Neural cell (in vitro differentiated cells): ENCODE data around the gene ZBTB2. TPM values are rescaled to one million over a fixed set of nuclear protein-coding genes. Genes with fewer than 3 reads are reported as not detected.

Source experiments
- H2AFZ ChIP-seq: fragments of 200-600, 300-800 bp; sonication (generic), shearing (Covaris generic); 2 replicates; pipeline ENCODE4 v1.6.0; 2014; ENCODE audit warnings: low read depth, mild to moderate bottlenecking, antibody characterized with exemption, low read length, moderate library complexity
- H3F3A ChIP-seq: fragments of 200-600 bp; shearing (Covaris generic); 2 replicates; pipeline ENCODE4 v1.6.1; 2016; ENCODE audit warnings: mild to moderate bottlenecking, moderate library complexity, mixed read lengths, antibody characterized with exemption, low read length; ENCODE audit not compliant: insufficient read depth, poor library complexity, severe bottlenecking
- H3K27ac ChIP-seq: fragments of 200-600, 300-800 bp; sonication (generic), shearing (Covaris generic); 2 replicates; pipeline ENCODE4 v1.5.1; 2014; ENCODE audit warnings: mild to moderate bottlenecking, low read length, moderate library complexity
- H3K27me3 ChIP-seq: fragments of 300-800, 200-600 bp; sonication (generic), shearing (Covaris generic); 2 replicates; pipeline ENCODE4 v1.6.0; 2014; ENCODE audit warnings: mild to moderate bottlenecking, low read depth, low read length, moderate library complexity; ENCODE audit not compliant: insufficient read depth
- H3K36me3 ChIP-seq: fragments of 300-800, 200-600 bp; sonication (generic), shearing (Covaris generic); 2 replicates; pipeline ENCODE4 v1.5.1; 2014; ENCODE audit warnings: mild to moderate bottlenecking, antibody characterized with exemption, low read length, moderate library complexity; ENCODE audit not compliant: insufficient read depth
- H3K4me2 ChIP-seq: fragments of 300-800, 200-600 bp; sonication (generic), shearing (Covaris generic); 2 replicates; pipeline ENCODE4 v1.6.0; 2014; ENCODE audit warnings: mild to moderate bottlenecking, low read length
- H3K4me3 ChIP-seq: fragments of 300-800, 200-600 bp; sonication (generic), shearing (Covaris generic); 2 replicates; pipeline ENCODE4 v1.5.1; 2014; ENCODE audit warnings: mild to moderate bottlenecking, low read length, moderate library complexity
- H3K79me2 ChIP-seq: fragments of 200-600 bp; shearing (Covaris generic); replicated peaks from 2 replicates; pipeline ENCODE4 v1.6.0; 2014; ENCODE audit warnings: mild to moderate bottlenecking, low read length, moderate library complexity; ENCODE audit not compliant: insufficient read depth
- H3K9ac ChIP-seq: fragments of 300-800, 200-600 bp; sonication (generic), shearing (Covaris generic); 2 replicates; pipeline ENCODE4 v1.6.1; 2016; ENCODE audit warnings: mild to moderate bottlenecking, low read length, mixed read lengths
- H3K9me2 ChIP-seq: fragments of 200-600 bp; shearing (Covaris generic); 2 replicates; pipeline ENCODE4 v1.6.1; 2016; ENCODE audit warnings: mild to moderate bottlenecking, low read length, mixed read lengths; ENCODE audit not compliant: insufficient read depth
- H3K9me3 ChIP-seq: fragments of 200-600, 300-800 bp; sonication (generic), shearing (Covaris generic); 2 replicates; pipeline ENCODE4 v1.6.1; 2016; ENCODE audit warnings: mild to moderate bottlenecking, mixed run types, low read length, moderate library complexity, mixed read lengths
- H4K20me1 ChIP-seq: fragments of 200-600 bp; shearing (Covaris generic); 2 replicates; pipeline ENCODE4 v1.6.1; 2016; ENCODE audit warnings: mild to moderate bottlenecking, mixed run types; ENCODE audit not compliant: insufficient read depth
- EP300 ChIP-seq: fragments of 450-650 bp; conservative IDR thresholded peaks from 2 replicates; pipeline ENCODE4 v1.6.1; 2014; ENCODE audit warnings: antibody characterized with exemption, mild to moderate bottlenecking, moderate library complexity; ENCODE audit not compliant: poor library complexity, severe bottlenecking
- EZH2 ChIP-seq: fragments of 200-600, 300-800 bp; shearing (Covaris generic), sonication (generic); IDR thresholded peaks from 2 replicates; pipeline ENCODE4 v1.6.1; 2014; ENCODE audit warnings: antibody characterized with exemption, low read length, borderline replicate concordance, mild to moderate bottlenecking; ENCODE audit not compliant: insufficient read depth, poor library complexity, severe bottlenecking
- MXI1 ChIP-seq: fragments of 450-650 bp; conservative IDR thresholded peaks from 2 replicates; pipeline ENCODE4 v1.6.1; 2014; ENCODE audit warnings: antibody characterized with exemption, mild to moderate bottlenecking; ENCODE audit not compliant: poor library complexity, severe bottlenecking
- POLR2AphosphoS5 ChIP-seq: IDR thresholded peaks from 2 replicates; pipeline ENCODE4 v1.6.1; 2012
- RAD21 ChIP-seq: fragments of 450-650 bp; conservative IDR thresholded peaks from 2 replicates; pipeline ENCODE4 v1.6.1; 2014; ENCODE audit warnings: antibody characterized with exemption, mild to moderate bottlenecking, moderate library complexity
- SMC3 ChIP-seq: fragments of 450-650 bp; conservative IDR thresholded peaks from 2 replicates; pipeline ENCODE4 v1.6.1; 2014; ENCODE audit warnings: antibody characterized with exemption, mild to moderate bottlenecking, moderate library complexity; ENCODE audit not compliant: poor library complexity
- TAF1 ChIP-seq: IDR thresholded peaks from 2 replicates; pipeline ENCODE4 v1.6.1; 2012; ENCODE audit warnings: low read depth
- polyA minus RNA-seq: library from RNA; depleted of rRNA, polyadenylated mRNA; stranded (reverse); fragments of >200 nt; gene quantifications from 2 replicates; pipeline ENCODE4 v1.2.3, GENCODE V29; 2014
- polyA plus RNA-seq: library from polyadenylated mRNA; depleted of rRNA; stranded (reverse); fragments of >200 nt; gene quantifications from 2 replicates; pipeline ENCODE4 v1.2.3, GENCODE V29; 2014
- TF ChIP-seq, protein P1 (sequence below): IDR thresholded peaks from 2 replicates; pipeline ENCODE4 v1.6.1; 2012; ENCODE audit warnings: borderline replicate concordance
- TF ChIP-seq, protein P2 (sequence below): fragments of 450-650 bp; IDR thresholded peaks from 2 replicates; pipeline ENCODE4 v1.5.1; 2014; ENCODE audit warnings: antibody characterized with exemption, mild to moderate bottlenecking, moderate library complexity; ENCODE audit not compliant: poor library complexity, severe bottlenecking

ZBTB2 gene, protein sequence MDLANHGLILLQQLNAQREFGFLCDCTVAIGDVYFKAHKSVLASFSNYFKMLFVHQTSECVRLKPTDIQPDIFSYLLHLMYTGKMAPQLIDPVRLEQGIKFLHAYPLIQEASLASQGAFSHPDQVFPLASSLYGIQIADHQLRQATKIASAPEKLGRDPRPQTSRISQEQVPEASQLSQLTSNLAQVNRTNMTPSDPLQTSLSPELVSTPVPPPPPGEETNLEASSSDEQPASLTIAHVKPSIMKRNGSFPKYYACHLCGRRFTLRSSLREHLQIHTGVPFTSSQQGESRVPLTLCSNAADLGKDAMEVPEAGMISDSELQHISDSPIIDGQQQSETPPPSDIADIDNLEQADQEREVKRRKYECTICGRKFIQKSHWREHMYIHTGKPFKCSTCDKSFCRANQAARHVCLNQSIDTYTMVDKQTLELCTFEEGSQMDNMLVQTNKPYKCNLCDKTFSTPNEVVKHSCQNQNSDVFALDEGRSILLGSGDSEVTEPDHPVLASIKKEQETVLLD
- polyA plus RNA-seq (8.9 and 10.3 TPM in 2 replicates), polyA minus RNA-seq (11.0 and 12.5 TPM in 2 replicates)

DNA sequence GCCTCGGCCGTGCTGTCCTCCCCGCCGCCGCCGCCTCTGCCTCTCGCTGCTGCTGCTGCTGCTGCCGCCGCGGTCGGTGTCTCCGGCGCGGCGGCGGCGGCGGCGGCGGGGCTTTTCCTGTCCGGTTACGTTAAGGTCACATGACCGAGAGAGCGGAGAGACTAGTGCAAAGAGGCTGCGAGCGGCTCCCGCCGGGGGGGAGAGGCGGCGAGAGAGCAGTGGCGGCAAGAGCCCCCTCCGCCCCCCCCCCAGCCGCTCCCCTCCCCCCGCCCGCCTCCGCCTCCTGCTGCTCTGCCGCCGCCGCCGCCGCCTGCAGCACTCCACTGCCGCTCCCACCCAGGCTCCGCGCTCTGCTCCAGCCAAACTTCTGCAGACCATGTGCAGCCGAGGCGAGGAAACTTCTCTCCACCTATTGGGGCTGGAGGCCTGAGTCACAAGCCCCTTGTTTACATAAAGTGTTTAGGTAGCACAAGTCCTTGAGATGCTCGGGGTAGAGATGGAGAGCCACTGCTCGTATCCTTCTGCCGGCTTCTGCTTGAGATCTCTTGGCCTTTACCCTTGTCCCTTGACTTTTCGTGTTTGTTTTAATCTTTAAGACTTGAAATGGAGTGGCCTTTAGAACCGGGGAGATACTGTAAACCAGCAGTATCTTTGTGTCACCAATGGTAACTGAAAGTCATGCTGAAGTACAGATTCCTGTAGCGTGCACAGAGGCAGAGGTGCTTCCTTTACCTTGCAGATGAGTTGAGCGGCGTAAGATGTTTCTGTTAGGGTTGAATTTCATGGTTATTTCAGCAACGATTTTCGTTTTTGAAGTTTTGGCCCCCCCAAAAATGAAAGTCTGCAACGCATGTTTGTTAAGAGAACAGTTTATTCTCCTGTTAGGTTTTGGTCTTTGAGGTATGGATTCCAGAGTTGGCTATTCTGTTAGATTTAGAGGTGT lies at the start of gene ZBTB2:
Gene ZBTB2 (minus strand): TSS at position 89 of the 943 bp plus-strand sequence. CDS start 17,922 bp downstream, outside the sequence.
- Histone ChIP-seq H4K20me1 (peaks cover 24% of the 10 kb centered on the region), H2AFZ (peak within 1 kb of the TSS; percentile 69), H3K9me2 (no peaks in the 10 kb centered on the region)

DNA sequence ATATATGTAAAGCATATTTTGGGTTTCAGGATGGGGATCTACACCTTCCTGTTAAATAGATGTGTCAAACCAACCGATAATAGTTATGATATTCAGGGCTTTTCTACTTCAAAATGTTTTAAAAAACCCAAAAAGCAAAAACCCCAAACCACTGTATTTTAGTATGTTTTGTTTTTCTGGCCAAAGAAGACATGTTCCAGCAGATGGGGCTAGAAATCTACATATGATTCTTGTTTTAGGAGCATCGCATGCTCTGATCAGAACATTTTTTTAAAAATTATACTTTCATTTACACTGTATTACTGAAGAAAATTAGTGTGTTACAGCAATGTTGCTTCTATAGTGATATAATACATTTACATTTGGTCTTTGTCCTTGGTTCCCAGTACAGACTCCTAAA lies 49.6 kb upstream of the ZBTB2 start:
- Histone ChIP-seq H2AFZ (no peak overlapping the region), H3K9me3 (no peaks in the 10 kb centered on the region), H4K20me1 (no peaks in the 10 kb centered on the region), H3K79me2 (peaks cover 31% of the 10 kb centered on the region), H3K27ac (no peak overlapping the region), H3F3A (no peaks in the 10 kb centered on the region), H3K27me3 (no peaks in the 10 kb centered on the region), H3K9ac (no peak overlapping the region), H3K9me2 (no peaks in the 10 kb centered on the region), H3K36me3 (no peaks in the 10 kb centered on the region), H3K4me2 (no peak overlapping the region), H3K4me3 (no peak overlapping the region)
- no peak for TF ChIP-seq RAD21
- TF ChIP-seq MXI1, result no peak
- no peak for TF ChIP-seq SMC3
- TF ChIP-seq, protein P1, sequence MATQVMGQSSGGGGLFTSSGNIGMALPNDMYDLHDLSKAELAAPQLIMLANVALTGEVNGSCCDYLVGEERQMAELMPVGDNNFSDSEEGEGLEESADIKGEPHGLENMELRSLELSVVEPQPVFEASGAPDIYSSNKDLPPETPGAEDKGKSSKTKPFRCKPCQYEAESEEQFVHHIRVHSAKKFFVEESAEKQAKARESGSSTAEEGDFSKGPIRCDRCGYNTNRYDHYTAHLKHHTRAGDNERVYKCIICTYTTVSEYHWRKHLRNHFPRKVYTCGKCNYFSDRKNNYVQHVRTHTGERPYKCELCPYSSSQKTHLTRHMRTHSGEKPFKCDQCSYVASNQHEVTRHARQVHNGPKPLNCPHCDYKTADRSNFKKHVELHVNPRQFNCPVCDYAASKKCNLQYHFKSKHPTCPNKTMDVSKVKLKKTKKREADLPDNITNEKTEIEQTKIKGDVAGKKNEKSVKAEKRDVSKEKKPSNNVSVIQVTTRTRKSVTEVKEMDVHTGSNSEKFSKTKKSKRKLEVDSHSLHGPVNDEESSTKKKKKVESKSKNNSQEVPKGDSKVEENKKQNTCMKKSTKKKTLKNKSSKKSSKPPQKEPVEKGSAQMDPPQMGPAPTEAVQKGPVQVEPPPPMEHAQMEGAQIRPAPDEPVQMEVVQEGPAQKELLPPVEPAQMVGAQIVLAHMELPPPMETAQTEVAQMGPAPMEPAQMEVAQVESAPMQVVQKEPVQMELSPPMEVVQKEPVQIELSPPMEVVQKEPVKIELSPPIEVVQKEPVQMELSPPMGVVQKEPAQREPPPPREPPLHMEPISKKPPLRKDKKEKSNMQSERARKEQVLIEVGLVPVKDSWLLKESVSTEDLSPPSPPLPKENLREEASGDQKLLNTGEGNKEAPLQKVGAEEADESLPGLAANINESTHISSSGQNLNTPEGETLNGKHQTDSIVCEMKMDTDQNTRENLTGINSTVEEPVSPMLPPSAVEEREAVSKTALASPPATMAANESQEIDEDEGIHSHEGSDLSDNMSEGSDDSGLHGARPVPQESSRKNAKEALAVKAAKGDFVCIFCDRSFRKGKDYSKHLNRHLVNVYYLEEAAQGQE, result no peak
- TF ChIP-seq EZH2, result no peak
- TF ChIP-seq, protein P2, sequence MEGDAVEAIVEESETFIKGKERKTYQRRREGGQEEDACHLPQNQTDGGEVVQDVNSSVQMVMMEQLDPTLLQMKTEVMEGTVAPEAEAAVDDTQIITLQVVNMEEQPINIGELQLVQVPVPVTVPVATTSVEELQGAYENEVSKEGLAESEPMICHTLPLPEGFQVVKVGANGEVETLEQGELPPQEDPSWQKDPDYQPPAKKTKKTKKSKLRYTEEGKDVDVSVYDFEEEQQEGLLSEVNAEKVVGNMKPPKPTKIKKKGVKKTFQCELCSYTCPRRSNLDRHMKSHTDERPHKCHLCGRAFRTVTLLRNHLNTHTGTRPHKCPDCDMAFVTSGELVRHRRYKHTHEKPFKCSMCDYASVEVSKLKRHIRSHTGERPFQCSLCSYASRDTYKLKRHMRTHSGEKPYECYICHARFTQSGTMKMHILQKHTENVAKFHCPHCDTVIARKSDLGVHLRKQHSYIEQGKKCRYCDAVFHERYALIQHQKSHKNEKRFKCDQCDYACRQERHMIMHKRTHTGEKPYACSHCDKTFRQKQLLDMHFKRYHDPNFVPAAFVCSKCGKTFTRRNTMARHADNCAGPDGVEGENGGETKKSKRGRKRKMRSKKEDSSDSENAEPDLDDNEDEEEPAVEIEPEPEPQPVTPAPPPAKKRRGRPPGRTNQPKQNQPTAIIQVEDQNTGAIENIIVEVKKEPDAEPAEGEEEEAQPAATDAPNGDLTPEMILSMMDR, result no peak
- TF ChIP-seq EP300, result no peak
- no peak for TF ChIP-seq POLR2AphosphoS5
- no peak for TF ChIP-seq TAF1

More for the DNA sequence above, at the start of gene ZBTB2:
- no peaks in the 10 kb centered on the region for H3K36me3 ChIP-seq
- peak within 1 kb of the TSS; percentile 95 for H3K4me3 ChIP-seq
- H3K9ac ChIP-seq, result peak within 1 kb of the TSS; percentile 98
- peak within 1 kb of the TSS; percentile 86 for H3K4me2 ChIP-seq
- peak within 1 kb of the TSS; percentile 94 for H3K27ac ChIP-seq
- no peaks in the 10 kb centered on the region for H3K9me3 ChIP-seq
- H3K27me3 ChIP-seq, result no peaks in the 10 kb centered on the region
- TF ChIP-seq EZH2, result no peak
- TF ChIP-seq POLR2AphosphoS5, result peak; percentile 9
- TF ChIP-seq MXI1, result peak; percentile 79
- no peak for TF ChIP-seq TAF1
- H3K79me2 ChIP-seq, result peaks cover 60% of the 10 kb centered on the region
- H3F3A ChIP-seq, result peaks cover 11% of the 10 kb centered on the region
